B cell (primary cell): Measurements from ENCODE around the gene PYGM. TPM values are rescaled to one million over a fixed set of nuclear protein-coding genes. Genes with fewer than 3 reads are reported as not detected.

ENCODE experiments used
- ATAC-seq: fragments of 200-7000 bp; cut with Tn5 transposase; one replicate; pipeline ENCODE4 v1.10.0; 2021; ENCODE audit warnings: low read depth, mild to moderate bottlenecking, moderate number of reproducible peaks, moderate library complexity
- CTCF ChIA-PET: fragments of 350-600 bp; sonication (Branson Sonifier 250); formaldehyde crosslinking; loops from one replicate; lab custom pipeline; 2021; ENCODE audit warnings: antibody characterized with exemption, inconsistent platforms; lab: Charles Lee
- POLR2A ChIA-PET: fragments of 350-600 bp; sonication (Branson Sonifier 250); formaldehyde crosslinking; loops from one replicate; lab custom pipeline; 2021; ENCODE audit warnings: antibody characterized with exemption; lab: Charles Lee
- DNase-seq: peaks from one replicate; pipeline ENCODE4 v3.0.0; 2013
- H2AFZ ChIP-seq: 2 replicates; pipeline ENCODE4 v1.6.1; 2012; ENCODE audit warnings: mild to moderate bottlenecking, low read depth, low read length; ENCODE audit not compliant: insufficient read depth, poor library complexity, severe bottlenecking
- H3K27ac ChIP-seq, 2 donors: 1 replicate in 1 of 2; 2 replicates in 1 of 2; pipeline ENCODE4 v1.5.1; 2012 to 2013; ENCODE audit warnings: low read length in 2 of 2, mild to moderate bottlenecking in 2 of 2, moderate library complexity in 1 of 2
- H3K27me3 ChIP-seq, 4 experiments: fragments of 200-600 bp in 1 of 4; sonication (generic) in 1 of 4; replicated peaks in 1 of 4; 1 replicate in 2 of 4; 2 replicates in 2 of 4; pipeline versions ENCODE4 v1.6.1 to v1.7.0; 2013 to 2016; ENCODE audit warnings: low read length in 3 of 4, mild to moderate bottlenecking in 2 of 4, mixed read lengths in 1 of 4, moderate library complexity in 1 of 4; ENCODE audit not compliant: insufficient read depth in 4 of 4, control insufficient read depth in 3 of 4; ENCODE audit errors: control extremely low read depth in 1 of 4
- H3K36me3 ChIP-seq, 2 experiments: replicated peaks in 1 of 2; 1 replicate in 1 of 2; 2 replicates in 1 of 2; pipeline versions ENCODE4 v1.6.1 to v1.7.1; 2013; ENCODE audit warnings: low read length in 1 of 2; ENCODE audit not compliant: insufficient read depth in 2 of 2, control insufficient read depth in 1 of 2; ENCODE audit errors: control extremely low read depth in 1 of 2, extremely low read depth in 1 of 2
- H3K4me1 ChIP-seq, 2 donors: fragments of 200-600 bp in 1 of 2; sonication (generic) in 1 of 2; 1 replicate in 1 of 2; 2 replicates in 1 of 2; pipeline versions ENCODE4 v1.5.1 to v1.6.1; 2013 to 2017; ENCODE audit warnings: low read length in 2 of 2; ENCODE audit not compliant: control insufficient read depth in 2 of 2, insufficient read depth in 2 of 2
- H3K4me2 ChIP-seq: replicated peaks from 2 replicates; pipeline ENCODE3; 2012; ENCODE audit warnings: mild to moderate bottlenecking, low read depth, low read length; ENCODE audit not compliant: poor library complexity, severe bottlenecking
- H3K4me3 ChIP-seq, 5 experiments: fragments of 200-600 bp in 1 of 5; sonication (generic) in 1 of 5; 1 replicate in 3 of 5; 2 replicates in 2 of 5; pipeline versions ENCODE4 v1.5.1 to v1.7.0; 2011 to 2016; ENCODE audit warnings: low read length in 4 of 5, mild to moderate bottlenecking in 4 of 5, low read depth in 2 of 5, control low read depth in 1 of 5, moderate library complexity in 1 of 5; ENCODE audit not compliant: insufficient read depth in 1 of 5; ENCODE audit errors: control extremely low read depth in 1 of 5, extremely low read depth in 1 of 5
- H3K79me2 ChIP-seq: fragments of 200-600 bp; sonication (generic); one replicate; pipeline ENCODE4 v1.6.0; 2016; ENCODE audit warnings: low read length; ENCODE audit not compliant: control insufficient read depth, insufficient read depth
- H3K9ac ChIP-seq: fragments of 200-600 bp; sonication (generic); 2 replicates; pipeline ENCODE4 v1.6.1; 2017; ENCODE audit warnings: mild to moderate bottlenecking, low read length, moderate library complexity
- H3K9me3 ChIP-seq, 3 donors: one replicate each; pipeline versions ENCODE4 v1.6.1 to v1.7.1; 2013; ENCODE audit warnings: low read length in 2 of 3; ENCODE audit not compliant: control insufficient read depth in 2 of 3, insufficient read depth in 1 of 3; ENCODE audit errors: control extremely low read depth in 1 of 3
- H4K20me1 ChIP-seq: 2 replicates; pipeline ENCODE4 v1.6.0; 2012; ENCODE audit warnings: mild to moderate bottlenecking, low read length; ENCODE audit not compliant: insufficient read depth, control insufficient read depth, poor library complexity, severe bottlenecking
- H3K27ac Mint-ChIP-seq: one replicate; pipeline ENCODE4 v1.8.0; 2021; ENCODE audit warnings: mixed read lengths
- H3K27me3 Mint-ChIP-seq: one replicate; pipeline ENCODE4 v1.8.0; 2021; ENCODE audit warnings: mixed read lengths
- H3K4me1 Mint-ChIP-seq: one replicate; pipeline ENCODE4 v1.8.0; 2021; ENCODE audit warnings: mixed read lengths
- H3K4me3 Mint-ChIP-seq: one replicate; pipeline ENCODE4 v1.8.0; 2021; ENCODE audit warnings: mixed read lengths
- H3K9me3 Mint-ChIP-seq: one replicate; pipeline ENCODE4 v1.8.0; 2022; ENCODE audit warnings: mixed read lengths; ENCODE audit not compliant: insufficient read depth
- EZH2 ChIP-seq: IDR thresholded peaks from 2 replicates; pipeline ENCODE4 v1.6.1; 2012; ENCODE audit warnings: borderline replicate concordance, low read depth, mild to moderate bottlenecking, moderate library complexity, low read length; ENCODE audit not compliant: insufficient read depth, poor library complexity, severe bottlenecking
- WGBS: methylation state at CpG from one replicate; pipeline ENCODE4 v1.1.5; 2013; ENCODE audit warnings: missing lambda C conversion rate; ENCODE audit not compliant: insufficient coverage; 5-methylcytosine and 5-hydroxymethylcytosine counted together
- intact Hi-C: fragments of 100-400 bp; cut with micrococcal nuclease; formaldehyde crosslinking; loops from one replicate; pipeline ENCODE4 v1.10.0; 2022
- polyA plus RNA-seq: library from polyadenylated mRNA; depleted of rRNA; stranded (reverse); fragments of >200 nt; gene quantifications from 2 replicates; pipeline ENCODE4 v1.2.3, GENCODE V29; 2012
- total RNA-seq, 2 donors: library from RNA; stranded (reverse); fragments of 120-200 nt in 1 of 2; gene quantifications; 1 replicate in 1 of 2; 2 replicates in 1 of 2; pipeline versions ENCODE4 v1.2.3 to v1.2.4, GENCODE V29; 2013 to 2022
- TF ChIP-seq, protein P1 (sequence below): fragments of 200-600 bp; IDR thresholded peaks from one replicate; pipeline ENCODE4 v1.8.0; 2022; ENCODE audit warnings: antibody characterized with exemption, mild to moderate bottlenecking

PYGM gene
- total and polyA plus RNA-seq, 2 donors (not counting 1 experiment from before 2014, with no cell fraction given): 9.3 to 9.6 TPM

- Histone ChIP-seq H4K20me1 (no peaks in the 10 kb centered on the region), H3K27me3 (no peaks in the 10 kb centered on the region), H3K4me1 (peaks cover 46 to 54% of the 10 kb centered on the region in 2 donors), H3K4me2 (peak overlapping the region; percentile 98), H3K4me3 (peak overlapping the region in 2 of 5 experiments; percentile 41 to 63), H3K9me3 (no peaks in the 10 kb centered on the region), H3K27ac (peak overlapping the region; percentile 59 to 90), H3K79me2 (peaks cover 51% of the 10 kb centered on the region), H3K36me3 (peaks cover 0 to 55% of the 10 kb centered on the region in 2 experiments), H2AFZ (peak overlapping the region; percentile 28), H3K9ac (peak overlapping the region; percentile 35)
- TF ChIP-seq EZH2: no peak
- TF ChIP-seq, protein P1, sequence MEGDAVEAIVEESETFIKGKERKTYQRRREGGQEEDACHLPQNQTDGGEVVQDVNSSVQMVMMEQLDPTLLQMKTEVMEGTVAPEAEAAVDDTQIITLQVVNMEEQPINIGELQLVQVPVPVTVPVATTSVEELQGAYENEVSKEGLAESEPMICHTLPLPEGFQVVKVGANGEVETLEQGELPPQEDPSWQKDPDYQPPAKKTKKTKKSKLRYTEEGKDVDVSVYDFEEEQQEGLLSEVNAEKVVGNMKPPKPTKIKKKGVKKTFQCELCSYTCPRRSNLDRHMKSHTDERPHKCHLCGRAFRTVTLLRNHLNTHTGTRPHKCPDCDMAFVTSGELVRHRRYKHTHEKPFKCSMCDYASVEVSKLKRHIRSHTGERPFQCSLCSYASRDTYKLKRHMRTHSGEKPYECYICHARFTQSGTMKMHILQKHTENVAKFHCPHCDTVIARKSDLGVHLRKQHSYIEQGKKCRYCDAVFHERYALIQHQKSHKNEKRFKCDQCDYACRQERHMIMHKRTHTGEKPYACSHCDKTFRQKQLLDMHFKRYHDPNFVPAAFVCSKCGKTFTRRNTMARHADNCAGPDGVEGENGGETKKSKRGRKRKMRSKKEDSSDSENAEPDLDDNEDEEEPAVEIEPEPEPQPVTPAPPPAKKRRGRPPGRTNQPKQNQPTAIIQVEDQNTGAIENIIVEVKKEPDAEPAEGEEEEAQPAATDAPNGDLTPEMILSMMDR: no peak
- Mint-ChIP-seq H3K27me3 (no peaks in the 10 kb centered on the region), H3K27ac (peak overlapping the region; percentile 92), H3K4me3 (peak overlapping the region; percentile 88), H3K9me3 (no peaks in the 10 kb centered on the region), H3K4me1 (peaks cover 46% of the 10 kb centered on the region)
- intact Hi-C loops: loop anchor here (5.0 kb wide), 1 partner anchor 337 kb away; no protein-coding TSS in a partner anchor
- ATAC-seq (no peak), DNase-seq (peak; percentile 38)
- CTCF ChIA-PET: interaction anchor here (0.7 to 7.3 kb wide), 11 partner anchors 9 to 112 kb away, joined by 3 to 73 read pairs (median 6); partner anchors contain the start of genes CDC42BPG, MEN1, RASGRP2 and SF1
- 77% methylated on average over 20 of the region's 26 CpGs for WGBS
- POLR2A ChIA-PET: interaction anchor here (1.0 to 4.9 kb wide), 6 partner anchors 10 to 57 kb away, joined by 3 to 40 read pairs (median 16); partner anchors contain the start of genes MEN1, RASGRP2 and SF1
These were observed 40.8 kb upstream of the PYGM start for GRCh38 chr11:64800303-64801157.
